SK-N-SH (cell line): ENCODE results near the gene SCAMP5.

ENCODE experiments used
- CHD2 ChIP-seq: fragments of 150-350 bp; IDR thresholded peaks from 2 replicates; pipeline ENCODE4 v1.6.1; 2018; ENCODE audit warnings: low read length; ENCODE audit not compliant: partially characterized antibody
- EP300 ChIP-seq, 2 experiments: IDR thresholded peaks; 2 replicates each; pipeline versions ENCODE4 v1.4.0 to v1.6.1; 2012; ENCODE audit warnings: borderline replicate concordance in 1 of 2, low read depth in 1 of 2, low read length in 1 of 2
- GABPA ChIP-seq: IDR thresholded peaks from 2 replicates; pipeline ENCODE4 v1.4.0; 2012; ENCODE audit warnings: low read depth, mild to moderate bottlenecking
- POLR2AphosphoS5 ChIP-seq: IDR thresholded peaks from 2 replicates; pipeline ENCODE4 v1.6.1; 2012; ENCODE audit warnings: low read depth, low read length
- RAD21 ChIP-seq: IDR thresholded peaks from 2 replicates; pipeline ENCODE4 v1.6.1; 2012; ENCODE audit warnings: mild to moderate bottlenecking, low read length
- RCOR1 ChIP-seq: fragments of 150-350 bp; IDR thresholded peaks from 2 replicates; pipeline ENCODE4 v1.6.1; 2017; ENCODE audit warnings: antibody characterized with exemption, low read length
- RFX5 ChIP-seq: IDR thresholded peaks from 2 replicates; pipeline ENCODE4 v1.6.1; 2012; ENCODE audit warnings: mild to moderate bottlenecking, improper control_type of control experiment, low read length
- SMC3 ChIP-seq: IDR thresholded peaks from 2 replicates; pipeline ENCODE4 v1.6.1; 2012; ENCODE audit warnings: low read depth, low read length, improper control_type of control experiment
- YY1 ChIP-seq: IDR thresholded peaks from 2 replicates; pipeline ENCODE4 v1.4.0; 2012; ENCODE audit warnings: low read depth, mild to moderate bottlenecking
- TF ChIP-seq, protein P1 (sequence below): fragments of 200-600 bp; sonication (generic); IDR thresholded peaks from 2 replicates; pipeline ENCODE4 v1.6.1; 2017; ENCODE audit warnings: antibody characterized with exemption, mild to moderate bottlenecking, moderate library complexity
- TF ChIP-seq, protein P2 (sequence below): IDR thresholded peaks from 2 replicates; pipeline ENCODE4 v1.4.0; 2012; ENCODE audit warnings: low read depth
- TF ChIP-seq, protein P3 (sequence below): IDR thresholded peaks from 2 replicates; pipeline ENCODE4 v1.6.1; 2012; ENCODE audit warnings: mild to moderate bottlenecking, low read depth, low read length, moderate library complexity
- TF ChIP-seq, protein P4 (sequence below): IDR thresholded peaks from 2 replicates; pipeline ENCODE4 v1.4.0; 2012; ENCODE audit warnings: low read depth, borderline replicate concordance

DNA sequence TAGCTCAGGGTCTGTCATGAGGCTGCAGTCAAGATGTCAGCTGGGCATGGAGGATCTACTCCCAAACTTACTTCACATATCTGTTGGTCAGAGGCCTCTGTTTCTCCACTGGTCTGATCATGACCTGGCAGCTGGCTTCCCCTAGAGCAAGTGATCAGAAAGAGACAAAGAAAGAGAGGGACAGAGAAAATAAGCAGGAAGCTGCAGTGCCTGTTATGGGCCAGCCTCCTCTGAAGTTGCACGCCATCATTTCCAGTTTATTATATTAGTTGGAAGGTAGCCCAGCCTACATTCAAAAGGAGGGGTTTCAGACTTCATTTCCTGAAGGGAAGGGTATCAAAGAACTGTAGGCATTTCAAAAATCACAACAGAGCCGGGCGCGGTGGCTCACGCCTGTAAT, 33.7 kb upstream of the SCAMP5 start:
- TF ChIP-seq YY1, result no peak
- TF ChIP-seq, protein P1, sequence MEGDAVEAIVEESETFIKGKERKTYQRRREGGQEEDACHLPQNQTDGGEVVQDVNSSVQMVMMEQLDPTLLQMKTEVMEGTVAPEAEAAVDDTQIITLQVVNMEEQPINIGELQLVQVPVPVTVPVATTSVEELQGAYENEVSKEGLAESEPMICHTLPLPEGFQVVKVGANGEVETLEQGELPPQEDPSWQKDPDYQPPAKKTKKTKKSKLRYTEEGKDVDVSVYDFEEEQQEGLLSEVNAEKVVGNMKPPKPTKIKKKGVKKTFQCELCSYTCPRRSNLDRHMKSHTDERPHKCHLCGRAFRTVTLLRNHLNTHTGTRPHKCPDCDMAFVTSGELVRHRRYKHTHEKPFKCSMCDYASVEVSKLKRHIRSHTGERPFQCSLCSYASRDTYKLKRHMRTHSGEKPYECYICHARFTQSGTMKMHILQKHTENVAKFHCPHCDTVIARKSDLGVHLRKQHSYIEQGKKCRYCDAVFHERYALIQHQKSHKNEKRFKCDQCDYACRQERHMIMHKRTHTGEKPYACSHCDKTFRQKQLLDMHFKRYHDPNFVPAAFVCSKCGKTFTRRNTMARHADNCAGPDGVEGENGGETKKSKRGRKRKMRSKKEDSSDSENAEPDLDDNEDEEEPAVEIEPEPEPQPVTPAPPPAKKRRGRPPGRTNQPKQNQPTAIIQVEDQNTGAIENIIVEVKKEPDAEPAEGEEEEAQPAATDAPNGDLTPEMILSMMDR, result no peak
- TF ChIP-seq, protein P2, sequence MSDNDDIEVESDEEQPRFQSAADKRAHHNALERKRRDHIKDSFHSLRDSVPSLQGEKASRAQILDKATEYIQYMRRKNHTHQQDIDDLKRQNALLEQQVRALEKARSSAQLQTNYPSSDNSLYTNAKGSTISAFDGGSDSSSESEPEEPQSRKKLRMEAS, result no peak
- no peak for TF ChIP-seq SMC3
- TF ChIP-seq EP300 (IDR thresholded peaks at IDR 0.05; ENCODE audit: borderline replicate concordance in 1 of 2, low read depth in 1 of 2, low read length in 1 of 2), result no peak
- TF ChIP-seq, protein P3, sequence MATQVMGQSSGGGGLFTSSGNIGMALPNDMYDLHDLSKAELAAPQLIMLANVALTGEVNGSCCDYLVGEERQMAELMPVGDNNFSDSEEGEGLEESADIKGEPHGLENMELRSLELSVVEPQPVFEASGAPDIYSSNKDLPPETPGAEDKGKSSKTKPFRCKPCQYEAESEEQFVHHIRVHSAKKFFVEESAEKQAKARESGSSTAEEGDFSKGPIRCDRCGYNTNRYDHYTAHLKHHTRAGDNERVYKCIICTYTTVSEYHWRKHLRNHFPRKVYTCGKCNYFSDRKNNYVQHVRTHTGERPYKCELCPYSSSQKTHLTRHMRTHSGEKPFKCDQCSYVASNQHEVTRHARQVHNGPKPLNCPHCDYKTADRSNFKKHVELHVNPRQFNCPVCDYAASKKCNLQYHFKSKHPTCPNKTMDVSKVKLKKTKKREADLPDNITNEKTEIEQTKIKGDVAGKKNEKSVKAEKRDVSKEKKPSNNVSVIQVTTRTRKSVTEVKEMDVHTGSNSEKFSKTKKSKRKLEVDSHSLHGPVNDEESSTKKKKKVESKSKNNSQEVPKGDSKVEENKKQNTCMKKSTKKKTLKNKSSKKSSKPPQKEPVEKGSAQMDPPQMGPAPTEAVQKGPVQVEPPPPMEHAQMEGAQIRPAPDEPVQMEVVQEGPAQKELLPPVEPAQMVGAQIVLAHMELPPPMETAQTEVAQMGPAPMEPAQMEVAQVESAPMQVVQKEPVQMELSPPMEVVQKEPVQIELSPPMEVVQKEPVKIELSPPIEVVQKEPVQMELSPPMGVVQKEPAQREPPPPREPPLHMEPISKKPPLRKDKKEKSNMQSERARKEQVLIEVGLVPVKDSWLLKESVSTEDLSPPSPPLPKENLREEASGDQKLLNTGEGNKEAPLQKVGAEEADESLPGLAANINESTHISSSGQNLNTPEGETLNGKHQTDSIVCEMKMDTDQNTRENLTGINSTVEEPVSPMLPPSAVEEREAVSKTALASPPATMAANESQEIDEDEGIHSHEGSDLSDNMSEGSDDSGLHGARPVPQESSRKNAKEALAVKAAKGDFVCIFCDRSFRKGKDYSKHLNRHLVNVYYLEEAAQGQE, result no peak
- no peak for TF ChIP-seq RAD21
- TF ChIP-seq GABPA, result no peak
- TF ChIP-seq, protein P4, sequence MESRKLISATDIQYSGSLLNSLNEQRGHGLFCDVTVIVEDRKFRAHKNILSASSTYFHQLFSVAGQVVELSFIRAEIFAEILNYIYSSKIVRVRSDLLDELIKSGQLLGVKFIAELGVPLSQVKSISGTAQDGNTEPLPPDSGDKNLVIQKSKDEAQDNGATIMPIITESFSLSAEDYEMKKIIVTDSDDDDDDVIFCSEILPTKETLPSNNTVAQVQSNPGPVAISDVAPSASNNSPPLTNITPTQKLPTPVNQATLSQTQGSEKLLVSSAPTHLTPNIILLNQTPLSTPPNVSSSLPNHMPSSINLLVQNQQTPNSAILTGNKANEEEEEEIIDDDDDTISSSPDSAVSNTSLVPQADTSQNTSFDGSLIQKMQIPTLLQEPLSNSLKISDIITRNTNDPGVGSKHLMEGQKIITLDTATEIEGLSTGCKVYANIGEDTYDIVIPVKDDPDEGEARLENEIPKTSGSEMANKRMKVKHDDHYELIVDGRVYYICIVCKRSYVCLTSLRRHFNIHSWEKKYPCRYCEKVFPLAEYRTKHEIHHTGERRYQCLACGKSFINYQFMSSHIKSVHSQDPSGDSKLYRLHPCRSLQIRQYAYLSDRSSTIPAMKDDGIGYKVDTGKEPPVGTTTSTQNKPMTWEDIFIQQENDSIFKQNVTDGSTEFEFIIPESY, result no peak
- no peak for TF ChIP-seq CHD2
- no peak for TF ChIP-seq RCOR1
- no peak for TF ChIP-seq POLR2AphosphoS5
- no peak for TF ChIP-seq RFX5
